Colon (tissue), 2 donors: Measurements from ENCODE around the gene DUSP3.
"Not testable (repeated sequence)": the region's sequence is repeated elsewhere in the genome, so short reads cannot be mapped to it uniquely, and the experiment has no call there.

Experiments
- FAIRE-seq: peaks from 2 replicates; lab custom pipeline; 2012; peaks lifted over from hg19 to GRCh38; lab: Jason Lieb, UNC
- donor health status: control.
- donor health status: control.

DUSP3 gene

GRCh38 chr17:43800736-43801135, 22.0 kb upstream of the DUSP3 start:
- no peak for FAIRE-seq

GRCh38 chr17:43799047-43799446, 20.3 kb upstream of the DUSP3 start:
- FAIRE-seq, result no peak

DNA sequence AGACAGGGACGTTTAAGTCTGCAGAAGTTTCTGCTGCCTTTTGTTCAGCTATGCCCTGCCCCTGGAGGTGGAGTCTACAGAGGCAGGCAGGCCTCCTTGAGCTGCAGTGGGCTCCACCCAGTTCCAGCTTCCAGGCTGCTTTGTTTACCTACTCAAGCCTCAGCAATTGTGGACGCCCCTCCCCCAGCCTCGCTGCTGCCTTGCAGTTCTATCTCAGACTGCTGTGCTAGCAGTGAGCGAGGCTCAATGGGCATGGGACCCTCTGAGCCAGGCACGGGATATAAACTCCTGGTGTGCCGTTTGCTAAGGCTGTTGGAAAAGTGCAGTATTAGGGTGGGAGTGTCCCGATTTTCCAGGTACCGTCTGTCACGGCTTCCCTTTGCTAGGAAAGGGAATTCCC, 19.2 kb upstream of the DUSP3 start:
- FAIRE-seq, result not testable (repeated sequence)

GRCh38 chr17:43792668-43793067, 13.9 kb upstream of the DUSP3 start:
- FAIRE-seq, result not testable (repeated sequence)

- no peak for FAIRE-seq
These were observed 12.8 kb upstream of the DUSP3 start for GRCh38 chr17:43791589-43791988.

GRCh38 chr17:43790311-43790940, 11.6 kb upstream of the DUSP3 start:
- no peak for FAIRE-seq

- FAIRE-seq, result no peak
These were observed 10.7 kb upstream of the DUSP3 start for GRCh38 chr17:43789482-43789881.

DNA sequence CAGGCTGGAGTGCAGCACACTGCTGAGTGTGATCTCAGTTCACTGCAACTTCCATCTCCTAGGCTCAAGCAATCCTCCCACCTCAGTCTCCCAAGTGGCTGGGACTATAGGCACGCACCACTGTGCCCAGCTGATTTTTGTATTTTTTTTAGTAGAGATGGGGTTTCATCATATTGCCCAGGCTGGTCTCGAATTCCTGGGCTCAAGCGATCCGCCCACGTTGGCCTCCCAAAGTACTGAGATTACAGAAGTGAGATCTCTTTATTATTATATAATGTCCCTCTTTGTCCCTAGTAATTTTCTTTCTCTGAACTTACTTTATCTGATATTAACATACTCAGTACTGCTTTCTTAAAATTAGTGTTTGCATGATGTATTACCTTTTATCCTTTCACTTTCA, 9.8 kb upstream of the DUSP3 start:
- FAIRE-seq, result no peak

GRCh38 chr17:43787728-43788127, 9.0 kb upstream of the DUSP3 start:
- FAIRE-seq, result no peak

GRCh38 chr17:43784628-43785101, 5.9 kb upstream of the DUSP3 start:
- FAIRE-seq, result no peak

DNA sequence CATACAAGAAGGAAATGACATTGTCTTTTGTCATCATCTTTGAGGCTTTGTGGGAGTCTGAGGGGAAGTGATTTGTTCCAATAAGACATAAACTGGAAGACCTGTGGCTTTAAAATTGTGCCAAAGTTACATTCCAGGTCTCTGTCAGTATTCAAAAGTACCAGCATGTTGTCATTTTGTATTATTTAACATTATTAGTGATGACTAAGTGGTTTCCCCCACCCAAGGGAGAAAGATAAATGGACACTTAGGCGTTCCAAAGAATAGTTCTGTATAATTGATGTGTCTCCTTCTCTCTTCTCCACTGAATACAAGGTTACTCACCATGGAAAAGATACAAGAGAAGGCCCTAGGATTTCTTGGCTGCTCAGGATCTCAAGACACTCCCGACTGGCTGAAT, 5.3 kb upstream of the DUSP3 start:
- no peak for FAIRE-seq

GRCh38 chr17:43782913-43783680, 4.3 kb upstream of the DUSP3 start:
- FAIRE-seq, result no peak

DNA sequence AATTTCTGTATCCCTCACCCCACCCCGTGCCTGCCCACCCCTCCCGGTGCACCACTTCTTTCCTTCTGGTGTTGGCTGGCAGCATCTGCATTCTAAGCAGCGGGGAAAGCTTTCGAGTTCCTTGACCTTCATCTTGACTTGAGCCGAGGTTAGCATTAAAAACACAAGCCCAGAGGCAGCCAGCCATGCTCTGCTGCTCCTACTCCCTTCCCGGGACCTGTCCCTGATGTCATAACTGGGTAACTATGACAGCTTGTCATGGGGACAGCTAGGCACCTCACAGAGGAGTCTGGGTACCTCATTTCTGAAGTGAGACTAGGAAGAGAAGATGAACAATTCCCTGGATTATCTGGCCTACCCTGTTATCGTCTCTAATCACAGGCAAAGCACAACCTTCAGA, 1.4 kb upstream of the DUSP3 start, which contains the start of gene CFAP97D1:
Gene CFAP97D1 (plus strand): TSS at position 301 of the 400 bp plus-strand sequence. CDS start 28 bp downstream, at position 329.
- no peak for FAIRE-seq

GRCh38 chr17:43779145-43780125, 658 bp upstream of the DUSP3 start:
- no peak for FAIRE-seq

GRCh38 chr17:43774304-43775250, 4.2 kb downstream of the DUSP3 start:
- no peak for FAIRE-seq

DNA sequence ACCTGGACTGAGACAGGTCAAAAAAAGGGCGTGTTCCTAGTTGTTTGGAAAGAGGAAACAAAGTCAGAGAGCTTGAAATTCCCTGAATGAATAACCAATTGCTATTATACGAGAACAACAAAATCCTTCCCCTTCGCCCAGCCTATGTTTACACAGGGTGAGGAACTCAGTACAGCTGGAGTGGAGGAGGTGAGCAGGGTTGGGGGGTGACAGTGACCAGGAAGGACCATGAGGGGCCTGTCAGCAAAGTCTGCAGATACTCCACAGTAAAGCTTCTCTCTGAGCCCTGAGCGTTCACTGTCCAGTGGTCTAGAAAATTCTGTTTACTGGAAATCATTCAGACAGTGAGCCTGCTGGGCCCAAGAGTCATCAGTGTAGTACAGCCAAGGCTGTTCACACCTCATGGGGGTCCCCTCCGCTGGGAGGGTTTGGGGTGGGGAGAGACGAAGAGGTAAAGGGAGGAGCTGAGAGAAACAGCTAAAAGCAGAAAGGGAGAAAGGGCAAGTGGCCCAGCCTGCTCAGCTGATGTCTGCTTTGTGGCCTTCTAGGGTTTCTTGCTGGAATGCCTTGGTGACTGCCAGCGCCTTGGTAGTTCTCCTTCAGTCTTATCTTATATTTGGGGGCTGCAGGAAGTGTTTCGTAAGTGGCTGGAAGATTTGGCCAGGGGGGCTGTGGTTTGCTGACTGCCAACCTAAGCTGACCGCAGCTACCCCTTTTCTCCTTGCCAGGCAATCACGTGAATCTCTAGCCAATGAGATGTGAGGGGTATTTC, 5.7 kb downstream of the DUSP3 start:
- FAIRE-seq, result no peak

DNA sequence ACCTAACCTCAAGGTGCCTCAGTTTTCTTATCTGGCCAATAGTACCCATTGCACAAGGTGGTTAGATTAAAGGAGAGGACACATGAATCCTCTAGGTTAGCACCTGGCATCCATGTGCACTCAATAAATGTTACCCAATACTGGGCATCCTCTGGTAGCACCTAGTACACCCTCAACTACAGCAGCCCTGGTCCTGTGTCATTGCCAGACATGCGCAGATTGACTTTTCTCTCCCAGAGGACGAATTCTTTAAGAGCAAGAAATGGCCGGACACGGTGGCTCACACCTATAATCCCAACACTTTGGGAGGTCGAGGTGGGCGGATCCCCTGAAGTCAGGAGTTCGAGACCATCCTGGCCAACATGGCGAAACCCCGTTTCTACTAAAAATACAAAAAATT, 7.3 kb downstream of the DUSP3 start:
- FAIRE-seq, result no peak

- FAIRE-seq, result no peak
These were observed 7.8 kb downstream of the DUSP3 start for GRCh38 chr17:43770957-43771356.

- no peak for FAIRE-seq
These were observed 8.9 kb downstream of the DUSP3 start for GRCh38 chr17:43769859-43770258.

DNA sequence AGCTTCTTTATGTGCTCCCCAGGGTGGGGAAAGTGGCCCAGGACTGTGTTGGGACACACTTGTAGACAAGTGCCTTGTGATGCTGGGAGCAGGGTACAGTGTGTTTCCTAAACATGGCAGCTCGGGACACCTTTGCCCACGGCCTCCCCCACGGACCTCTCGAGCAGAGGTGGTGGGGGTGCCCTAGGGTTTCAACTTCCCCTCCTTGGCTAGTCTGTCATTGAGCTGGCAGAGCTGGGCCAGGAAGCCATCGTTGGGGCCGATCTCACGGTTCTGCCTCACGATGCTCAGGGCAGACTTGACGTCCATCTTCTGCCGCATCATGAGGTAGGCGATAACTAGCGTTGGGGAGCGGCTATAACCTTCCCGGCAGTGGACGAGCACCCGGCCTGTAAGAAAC, 9.4 kb downstream of the DUSP3 start:
- FAIRE-seq, result no peak
